B cell (primary cell): ENCODE measurements around the gene GALNT10. TPM values are rescaled to one million over a fixed set of nuclear protein-coding genes. Genes with fewer than 3 reads are reported as not detected.

Experiments
- ATAC-seq: fragments of 200-7000 bp; cut with Tn5 transposase; one replicate; pipeline ENCODE4 v1.10.0; 2021; ENCODE audit warnings: low read depth, mild to moderate bottlenecking, moderate number of reproducible peaks, moderate library complexity
- CTCF ChIA-PET: fragments of 350-600 bp; sonication (Branson Sonifier 250); formaldehyde crosslinking; loops from one replicate; lab custom pipeline; 2021; ENCODE audit warnings: antibody characterized with exemption, inconsistent platforms; lab: Charles Lee
- POLR2A ChIA-PET: fragments of 350-600 bp; sonication (Branson Sonifier 250); formaldehyde crosslinking; loops from one replicate; lab custom pipeline; 2021; ENCODE audit warnings: antibody characterized with exemption; lab: Charles Lee
- DNase-seq: peaks from one replicate; pipeline ENCODE4 v3.0.0; 2013
- H2AFZ ChIP-seq: 2 replicates; pipeline ENCODE4 v1.6.1; 2012; ENCODE audit warnings: mild to moderate bottlenecking, low read depth, low read length; ENCODE audit not compliant: insufficient read depth, poor library complexity, severe bottlenecking
- H3K27ac ChIP-seq, 2 donors: 1 replicate in 1 of 2; 2 replicates in 1 of 2; pipeline ENCODE4 v1.5.1; 2012 to 2013; ENCODE audit warnings: low read length in 2 of 2, mild to moderate bottlenecking in 2 of 2, moderate library complexity in 1 of 2
- H3K27me3 ChIP-seq, 4 experiments: fragments of 200-600 bp in 1 of 4; sonication (generic) in 1 of 4; replicated peaks in 1 of 4; 1 replicate in 2 of 4; 2 replicates in 2 of 4; pipeline versions ENCODE4 v1.6.1 to v1.7.0; 2013 to 2016; ENCODE audit warnings: low read length in 3 of 4, mild to moderate bottlenecking in 2 of 4, mixed read lengths in 1 of 4, moderate library complexity in 1 of 4; ENCODE audit not compliant: insufficient read depth in 4 of 4, control insufficient read depth in 3 of 4; ENCODE audit errors: control extremely low read depth in 1 of 4
- H3K36me3 ChIP-seq, 2 experiments: replicated peaks in 1 of 2; 1 replicate in 1 of 2; 2 replicates in 1 of 2; pipeline versions ENCODE4 v1.6.1 to v1.7.1; 2013; ENCODE audit warnings: low read length in 1 of 2; ENCODE audit not compliant: insufficient read depth in 2 of 2, control insufficient read depth in 1 of 2; ENCODE audit errors: control extremely low read depth in 1 of 2, extremely low read depth in 1 of 2
- H3K4me1 ChIP-seq, 2 donors: fragments of 200-600 bp in 1 of 2; sonication (generic) in 1 of 2; 1 replicate in 1 of 2; 2 replicates in 1 of 2; pipeline versions ENCODE4 v1.5.1 to v1.6.1; 2013 to 2017; ENCODE audit warnings: low read length in 2 of 2; ENCODE audit not compliant: control insufficient read depth in 2 of 2, insufficient read depth in 2 of 2
- H3K4me2 ChIP-seq: replicated peaks from 2 replicates; pipeline ENCODE3; 2012; ENCODE audit warnings: mild to moderate bottlenecking, low read depth, low read length; ENCODE audit not compliant: poor library complexity, severe bottlenecking
- H3K4me3 ChIP-seq, 5 experiments: fragments of 200-600 bp in 1 of 5; sonication (generic) in 1 of 5; 1 replicate in 3 of 5; 2 replicates in 2 of 5; pipeline versions ENCODE4 v1.5.1 to v1.7.0; 2011 to 2016; ENCODE audit warnings: low read length in 4 of 5, mild to moderate bottlenecking in 4 of 5, low read depth in 2 of 5, control low read depth in 1 of 5, moderate library complexity in 1 of 5; ENCODE audit not compliant: insufficient read depth in 1 of 5; ENCODE audit errors: control extremely low read depth in 1 of 5, extremely low read depth in 1 of 5
- H3K79me2 ChIP-seq: fragments of 200-600 bp; sonication (generic); one replicate; pipeline ENCODE4 v1.6.0; 2016; ENCODE audit warnings: low read length; ENCODE audit not compliant: control insufficient read depth, insufficient read depth
- H3K9ac ChIP-seq: fragments of 200-600 bp; sonication (generic); 2 replicates; pipeline ENCODE4 v1.6.1; 2017; ENCODE audit warnings: mild to moderate bottlenecking, low read length, moderate library complexity
- H3K9me3 ChIP-seq, 3 donors: one replicate each; pipeline versions ENCODE4 v1.6.1 to v1.7.1; 2013; ENCODE audit warnings: low read length in 2 of 3; ENCODE audit not compliant: control insufficient read depth in 2 of 3, insufficient read depth in 1 of 3; ENCODE audit errors: control extremely low read depth in 1 of 3
- H4K20me1 ChIP-seq: 2 replicates; pipeline ENCODE4 v1.6.0; 2012; ENCODE audit warnings: mild to moderate bottlenecking, low read length; ENCODE audit not compliant: insufficient read depth, control insufficient read depth, poor library complexity, severe bottlenecking
- H3K27ac Mint-ChIP-seq: one replicate; pipeline ENCODE4 v1.8.0; 2021; ENCODE audit warnings: mixed read lengths
- H3K27me3 Mint-ChIP-seq: one replicate; pipeline ENCODE4 v1.8.0; 2021; ENCODE audit warnings: mixed read lengths
- H3K4me1 Mint-ChIP-seq: one replicate; pipeline ENCODE4 v1.8.0; 2021; ENCODE audit warnings: mixed read lengths
- H3K4me3 Mint-ChIP-seq: one replicate; pipeline ENCODE4 v1.8.0; 2021; ENCODE audit warnings: mixed read lengths
- H3K9me3 Mint-ChIP-seq: one replicate; pipeline ENCODE4 v1.8.0; 2022; ENCODE audit warnings: mixed read lengths; ENCODE audit not compliant: insufficient read depth
- CTCF ChIP-seq: fragments of 200-600 bp; IDR thresholded peaks from one replicate; pipeline ENCODE4 v1.8.0; 2022; ENCODE audit warnings: antibody characterized with exemption, mild to moderate bottlenecking
- EZH2 ChIP-seq: IDR thresholded peaks from 2 replicates; pipeline ENCODE4 v1.6.1; 2012; ENCODE audit warnings: borderline replicate concordance, low read depth, mild to moderate bottlenecking, moderate library complexity, low read length; ENCODE audit not compliant: insufficient read depth, poor library complexity, severe bottlenecking
- WGBS: methylation state at CpG from one replicate; pipeline ENCODE4 v1.1.5; 2013; ENCODE audit warnings: missing lambda C conversion rate; ENCODE audit not compliant: insufficient coverage; 5-methylcytosine and 5-hydroxymethylcytosine counted together
- intact Hi-C: fragments of 100-400 bp; cut with micrococcal nuclease; formaldehyde crosslinking; loops from one replicate; pipeline ENCODE4 v1.10.0; 2022
- polyA plus RNA-seq: library from polyadenylated mRNA; depleted of rRNA; stranded (reverse); fragments of >200 nt; gene quantifications from 2 replicates; pipeline ENCODE4 v1.2.3, GENCODE V29; 2012
- total RNA-seq, 2 donors: library from RNA; stranded (reverse); fragments of 120-200 nt in 1 of 2; gene quantifications; 1 replicate in 1 of 2; 2 replicates in 1 of 2; pipeline versions ENCODE4 v1.2.3 to v1.2.4, GENCODE V29; 2013 to 2022

GALNT10 gene
- total and polyA plus RNA-seq, 2 donors (not counting 1 experiment from before 2014, with no cell fraction given) = 27.7 to 42.8 TPM

DNA sequence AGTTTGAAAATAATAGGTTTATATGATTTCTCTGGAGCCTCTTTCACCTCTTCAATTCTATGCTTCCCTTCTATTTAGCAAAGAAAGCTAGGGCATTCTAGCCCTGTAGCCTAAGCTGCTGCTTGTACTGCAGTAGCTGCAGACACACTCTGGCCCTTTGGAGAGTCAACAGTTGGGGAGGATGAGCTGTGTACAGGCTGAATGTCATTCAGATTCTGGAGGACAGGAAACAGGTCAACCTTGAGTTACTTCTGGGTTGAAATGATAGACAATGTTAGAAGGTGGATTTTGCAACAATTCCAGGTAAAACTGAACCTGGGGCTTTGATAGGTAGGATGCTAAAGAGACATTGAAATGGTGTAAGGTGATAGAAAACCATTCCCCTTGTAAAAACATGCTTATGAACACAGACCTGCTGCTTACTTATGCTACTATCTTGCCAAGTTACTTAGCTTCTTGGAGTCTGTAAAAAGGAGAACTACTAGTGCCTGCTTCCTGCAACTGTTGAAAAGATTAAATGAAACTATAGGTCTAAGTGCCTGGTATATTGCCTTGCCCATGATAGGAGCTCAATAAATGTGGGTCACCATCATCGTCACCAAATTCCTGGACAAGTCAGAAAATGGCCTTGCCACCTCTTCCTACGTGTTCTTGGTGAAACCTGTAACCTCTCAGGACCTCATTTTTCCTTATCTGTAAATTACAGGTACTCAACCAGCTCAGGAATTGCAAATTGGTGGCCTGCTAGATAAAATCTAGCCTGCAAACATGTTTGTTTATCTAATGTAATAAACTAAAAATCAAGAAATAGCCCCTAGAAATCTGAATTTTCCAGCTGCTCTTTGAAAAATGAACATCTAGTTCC lies 83.7 kb downstream of the GALNT10 start:
- ChIA-PET POLR2A (interaction anchor here (1.0 kb wide), 1 partner anchor 10 kb away, joined by 3 read pairs; no protein-coding TSS in a partner anchor), CTCF (interaction anchor here (0.7 kb wide), 1 partner anchor 83 kb away, joined by 3 read pairs; the partner anchor contains the start of gene GALNT10)
- H4K20me1 ChIP-seq = no peaks in the 10 kb centered on the region
- H3K79me2 ChIP-seq = peaks cover 10% of the 10 kb centered on the region
- 43% methylated on average over 1 of the region's 2 CpGs for WGBS
- Mint-ChIP-seq H3K4me1 (peaks cover 40% of the 10 kb centered on the region), H3K4me3 (peak overlapping the region; percentile 44), H3K27ac (peak overlapping the region; percentile 20), H3K9me3 (no peaks in the 10 kb centered on the region), H3K27me3 (no peaks in the 10 kb centered on the region)
- H3K9me3 ChIP-seq = no peaks in the 10 kb centered on the region
- DNase-seq = peak; percentile 34
- no peaks in the 10 kb centered on the region for H3K27me3 ChIP-seq
- peak overlapping the region in 1 of 2 donors; percentile 56 for H3K27ac ChIP-seq
- TF ChIP-seq CTCF (no peak), EZH2 (no peak)
- H3K4me1 ChIP-seq = peaks cover 34 to 35% of the 10 kb centered on the region in 2 donors
- H3K4me3 ChIP-seq = no peak overlapping the region
- intact Hi-C loops = no loop called here
- peak; percentile 41 for ATAC-seq
- H3K36me3 ChIP-seq = no peaks in the 10 kb centered on the region
- peak overlapping the region; percentile 42 for H3K4me2 ChIP-seq
- peak overlapping the region; percentile 5 for H3K9ac ChIP-seq
- no peak overlapping the region for H2AFZ ChIP-seq

GRCh38 chr5:154274828-154275185 lies 84.3 kb downstream of the GALNT10 start:
- H3K27ac Mint-ChIP-seq = peak overlapping the region; percentile 20
- intact Hi-C loops = no loop called here
- WGBS = 100% methylated on average over 1 of the region's 4 CpGs
- Histone ChIP-seq H3K9ac (no peak overlapping the region), H3K9me3 (no peaks in the 10 kb centered on the region), H3K27ac (no peak overlapping the region), H3K36me3 (no peaks in the 10 kb centered on the region), H3K79me2 (peaks cover 10% of the 10 kb centered on the region), H3K4me2 (peak overlapping the region; percentile 42), H3K4me3 (no peak overlapping the region), H3K27me3 (no peaks in the 10 kb centered on the region), H3K4me1 (peaks cover 34 to 35% of the 10 kb centered on the region in 2 donors), H2AFZ (no peak overlapping the region), H4K20me1 (no peaks in the 10 kb centered on the region)
- ChIA-PET POLR2A (interaction anchor here (1.0 kb wide), 1 partner anchor 9 kb away, joined by 3 read pairs; no protein-coding TSS in a partner anchor), CTCF (interaction anchor here (0.7 kb wide), 1 partner anchor 84 kb away, joined by 3 read pairs; the partner anchor contains the start of gene GALNT10)
- no peak overlapping the region for H3K4me3 Mint-ChIP-seq
- peaks cover 40% of the 10 kb centered on the region for H3K4me1 Mint-ChIP-seq
- no peaks in the 10 kb centered on the region for H3K9me3 Mint-ChIP-seq
- ATAC-seq = no peak
- no peak for DNase-seq
- H3K27me3 Mint-ChIP-seq = no peaks in the 10 kb centered on the region
- TF ChIP-seq EZH2 (no peak), CTCF (no peak)
